PFSK-1 (cell line): ENCODE measurements around the gene LCA5L.

Experiments used
- FOXP2 ChIP-seq: optimal IDR thresholded peaks from 2 replicates; pipeline ENCODE3; 2011; ENCODE audit warnings: borderline replicate concordance, control low read depth, inconsistent platforms; ENCODE audit not compliant: insufficient read depth; ENCODE audit errors: extremely low read length, extremely low read depth
- POLR2AphosphoS5 ChIP-seq: IDR thresholded peaks from 2 replicates; pipeline ENCODE4 v1.6.1; 2012; ENCODE audit warnings: low read depth, mild to moderate bottlenecking, control low read depth, low read length, moderate library complexity
- SIN3A ChIP-seq: IDR thresholded peaks from 2 replicates; pipeline ENCODE4 v1.6.1; 2012; ENCODE audit warnings: mild to moderate bottlenecking, low read length, moderate library complexity, borderline replicate concordance; ENCODE audit not compliant: insufficient read depth
- TAF1 ChIP-seq: IDR thresholded peaks from 2 replicates; pipeline ENCODE4 v1.6.1; 2012; ENCODE audit warnings: low read length, control low read depth, borderline replicate concordance; ENCODE audit not compliant: insufficient read depth
- TF ChIP-seq, protein P1 (sequence below), 2 experiments: IDR thresholded peaks; 2 replicates each; pipeline versions ENCODE4 v1.6.1 to v1.8.0; 2011 to 2012; ENCODE audit warnings: low read depth in 2 of 2, low read length in 2 of 2, control low read depth in 1 of 2, inconsistent platforms in 1 of 2, mild to moderate bottlenecking in 1 of 2, moderate library complexity in 1 of 2; ENCODE audit not compliant: insufficient read depth in 1 of 2

LCA5L gene

DNA sequence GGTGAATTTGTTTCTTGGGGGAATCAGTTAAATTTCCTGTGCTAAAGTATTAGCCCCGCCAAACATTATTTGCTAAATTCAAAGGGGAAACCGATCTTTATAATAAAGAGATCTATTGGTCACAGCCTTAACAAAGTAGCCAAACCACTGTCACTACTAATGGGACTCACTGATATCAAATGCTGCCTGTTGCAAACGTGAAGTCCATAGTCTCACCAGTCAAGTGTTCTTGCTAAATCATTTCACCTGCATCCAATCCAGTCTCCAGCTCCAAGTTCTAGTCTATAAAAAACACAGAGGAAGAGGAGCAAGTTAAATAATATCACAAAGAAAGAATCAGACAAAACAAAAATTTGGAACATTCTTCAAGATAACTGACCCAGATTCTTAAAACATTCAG lies 36.3 kb upstream of the LCA5L start:
- TF ChIP-seq FOXP2 (no peak), SIN3A (no peak), TAF1 (no peak), POLR2AphosphoS5 (no peak)
- TF ChIP-seq, protein P1, sequence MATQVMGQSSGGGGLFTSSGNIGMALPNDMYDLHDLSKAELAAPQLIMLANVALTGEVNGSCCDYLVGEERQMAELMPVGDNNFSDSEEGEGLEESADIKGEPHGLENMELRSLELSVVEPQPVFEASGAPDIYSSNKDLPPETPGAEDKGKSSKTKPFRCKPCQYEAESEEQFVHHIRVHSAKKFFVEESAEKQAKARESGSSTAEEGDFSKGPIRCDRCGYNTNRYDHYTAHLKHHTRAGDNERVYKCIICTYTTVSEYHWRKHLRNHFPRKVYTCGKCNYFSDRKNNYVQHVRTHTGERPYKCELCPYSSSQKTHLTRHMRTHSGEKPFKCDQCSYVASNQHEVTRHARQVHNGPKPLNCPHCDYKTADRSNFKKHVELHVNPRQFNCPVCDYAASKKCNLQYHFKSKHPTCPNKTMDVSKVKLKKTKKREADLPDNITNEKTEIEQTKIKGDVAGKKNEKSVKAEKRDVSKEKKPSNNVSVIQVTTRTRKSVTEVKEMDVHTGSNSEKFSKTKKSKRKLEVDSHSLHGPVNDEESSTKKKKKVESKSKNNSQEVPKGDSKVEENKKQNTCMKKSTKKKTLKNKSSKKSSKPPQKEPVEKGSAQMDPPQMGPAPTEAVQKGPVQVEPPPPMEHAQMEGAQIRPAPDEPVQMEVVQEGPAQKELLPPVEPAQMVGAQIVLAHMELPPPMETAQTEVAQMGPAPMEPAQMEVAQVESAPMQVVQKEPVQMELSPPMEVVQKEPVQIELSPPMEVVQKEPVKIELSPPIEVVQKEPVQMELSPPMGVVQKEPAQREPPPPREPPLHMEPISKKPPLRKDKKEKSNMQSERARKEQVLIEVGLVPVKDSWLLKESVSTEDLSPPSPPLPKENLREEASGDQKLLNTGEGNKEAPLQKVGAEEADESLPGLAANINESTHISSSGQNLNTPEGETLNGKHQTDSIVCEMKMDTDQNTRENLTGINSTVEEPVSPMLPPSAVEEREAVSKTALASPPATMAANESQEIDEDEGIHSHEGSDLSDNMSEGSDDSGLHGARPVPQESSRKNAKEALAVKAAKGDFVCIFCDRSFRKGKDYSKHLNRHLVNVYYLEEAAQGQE (IDR thresholded peaks at IDR 0.05; ENCODE audit: insufficient read depth in 1 of 2, low read depth in 2 of 2, low read length in 2 of 2): no peak

DNA sequence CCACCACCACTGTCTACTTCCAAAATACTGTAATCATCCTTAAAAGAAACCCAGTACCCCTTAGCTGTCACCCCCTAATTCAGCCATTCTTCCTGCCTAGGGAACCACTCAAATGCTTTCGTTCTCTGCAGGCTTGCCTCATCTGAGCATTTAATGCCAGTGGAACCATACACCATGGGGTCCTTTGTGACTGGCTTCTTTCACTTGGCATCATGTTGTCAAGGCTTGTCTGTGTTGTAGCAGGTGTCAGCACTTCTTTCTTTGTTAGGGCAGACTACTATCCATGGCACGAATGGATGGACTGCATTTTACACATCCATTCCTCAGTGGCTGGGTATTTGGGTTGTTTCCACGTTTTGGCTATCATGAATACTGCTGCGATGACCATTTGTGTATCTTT lies 34.7 kb upstream of the LCA5L start:
- TF ChIP-seq FOXP2 (no peak), POLR2AphosphoS5 (no peak), TAF1 (no peak), SIN3A (no peak)
- TF ChIP-seq, protein P1 (IDR thresholded peaks at IDR 0.05; ENCODE audit: insufficient read depth in 1 of 2, low read depth in 2 of 2, low read length in 2 of 2): no peak

DNA sequence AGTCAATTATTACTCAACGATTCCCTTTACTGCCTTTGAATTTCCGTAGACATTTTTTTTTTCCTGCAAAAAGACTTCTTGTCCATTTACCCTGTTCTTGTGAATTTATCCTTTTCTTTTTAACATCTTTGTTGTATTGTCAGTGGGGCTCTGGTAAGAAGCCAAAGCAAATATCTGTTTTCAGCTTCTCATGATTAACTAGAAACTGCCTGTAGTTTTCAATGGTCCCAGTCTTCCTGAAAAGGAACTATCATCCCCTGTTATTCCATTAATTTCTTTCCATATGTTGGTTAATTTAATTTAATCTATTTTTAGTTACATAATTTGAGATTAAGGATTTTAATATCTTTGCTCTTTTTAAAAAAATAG lies 34.2 kb upstream of the LCA5L start:
- TF ChIP-seq, protein P1 (IDR thresholded peaks at IDR 0.05; ENCODE audit: insufficient read depth in 1 of 2, low read depth in 2 of 2, low read length in 2 of 2): no peak
- no peak for TF ChIP-seq FOXP2
- TF ChIP-seq TAF1: no peak
- TF ChIP-seq POLR2AphosphoS5: no peak
- no peak for TF ChIP-seq SIN3A

DNA sequence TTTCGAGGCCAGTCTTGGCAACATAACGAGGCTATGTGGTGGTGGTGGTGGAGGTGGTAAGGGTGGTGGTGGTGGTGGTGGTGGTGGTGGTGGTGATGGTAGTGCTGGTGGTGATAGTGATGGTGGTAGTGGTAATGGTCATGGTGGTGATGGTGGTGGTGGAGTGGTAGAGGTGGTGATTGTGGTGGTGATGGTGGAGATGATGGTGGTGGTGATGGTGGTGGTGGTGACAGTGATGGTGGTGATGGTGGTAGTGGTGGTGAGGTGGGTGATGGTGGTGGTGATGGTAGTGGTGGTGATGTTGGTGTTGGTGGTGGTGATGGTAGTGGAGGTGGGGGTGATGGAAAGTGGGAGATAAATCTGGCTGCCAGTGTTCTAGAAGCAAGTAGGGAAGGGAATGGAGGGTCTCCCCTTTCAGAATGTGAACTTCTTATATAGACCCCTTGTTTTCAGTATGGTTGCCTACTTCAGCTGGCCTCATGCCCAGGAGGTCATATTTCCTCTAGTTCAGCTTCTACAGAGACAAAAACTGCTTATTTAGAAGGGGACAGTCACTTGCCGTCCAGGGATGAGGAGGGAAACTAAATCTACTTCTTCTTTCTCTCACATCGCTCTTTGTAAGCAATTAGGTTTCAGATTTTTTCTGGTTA lies 33.7 kb upstream of the LCA5L start:
- TF ChIP-seq FOXP2 (no peak), POLR2AphosphoS5 (no peak), TAF1 (no peak), SIN3A (no peak)
- TF ChIP-seq, protein P1 (IDR thresholded peaks at IDR 0.05; ENCODE audit: insufficient read depth in 1 of 2, low read depth in 2 of 2, low read length in 2 of 2): no peak

DNA sequence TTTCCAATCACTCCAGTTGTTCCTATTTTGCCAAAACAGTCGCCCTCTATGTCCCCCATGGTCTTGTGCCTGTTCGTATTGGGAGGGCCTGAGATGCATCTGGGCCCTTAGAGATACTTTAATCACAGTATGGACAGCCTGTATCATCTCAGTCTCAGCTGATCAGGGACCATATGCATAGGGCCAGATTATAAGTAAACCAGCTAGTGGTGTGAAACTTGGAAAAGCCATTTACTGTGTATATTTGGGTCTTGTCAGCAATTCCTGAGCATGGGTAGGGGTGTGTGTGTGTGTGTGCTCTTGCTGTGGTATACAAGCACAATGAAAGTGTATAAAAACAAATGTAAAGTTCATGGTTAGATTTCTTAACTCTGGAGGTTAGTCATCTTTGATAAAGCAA lies 29.0 kb upstream of the LCA5L start:
- TF ChIP-seq TAF1 (no peak), FOXP2 (no peak), SIN3A (no peak), POLR2AphosphoS5 (no peak)
